IPS-20b (cell line): ENCODE data around the gene GREM1.

ENCODE experiments used
- H3K27ac ChIP-seq: one replicate; pipeline ENCODE4 v1.5.1; 2013; ENCODE audit warnings: low read length
- H3K27me3 ChIP-seq: 2 replicates; pipeline ENCODE4 v1.6.1; 2013; ENCODE audit warnings: mild to moderate bottlenecking, low read length, inconsistent platforms; ENCODE audit not compliant: insufficient read depth
- H3K36me3 ChIP-seq: 2 replicates; pipeline ENCODE4 v1.6.1; 2013; ENCODE audit warnings: low read depth, mild to moderate bottlenecking, inconsistent platforms, low read length, moderate library complexity; ENCODE audit not compliant: insufficient read depth
- H3K4me1 ChIP-seq: 2 replicates; pipeline ENCODE4 v1.6.1; 2013; ENCODE audit warnings: mild to moderate bottlenecking, control low read depth, inconsistent platforms, low read length, moderate library complexity; ENCODE audit not compliant: insufficient read depth
- H3K4me3 ChIP-seq: 2 replicates; pipeline ENCODE4 v1.5.1; 2013; ENCODE audit warnings: mild to moderate bottlenecking, low read length, inconsistent platforms
- H3K9ac ChIP-seq: 2 replicates; pipeline ENCODE4 v1.6.1; 2013; ENCODE audit warnings: low read depth, mild to moderate bottlenecking, inconsistent platforms, low read length, moderate library complexity
- H3K9me3 ChIP-seq: 2 replicates; pipeline ENCODE4 v1.6.1; 2013; ENCODE audit warnings: mild to moderate bottlenecking, low read depth, low read length, inconsistent platforms; ENCODE audit not compliant: insufficient read depth

GREM1 gene

DNA sequence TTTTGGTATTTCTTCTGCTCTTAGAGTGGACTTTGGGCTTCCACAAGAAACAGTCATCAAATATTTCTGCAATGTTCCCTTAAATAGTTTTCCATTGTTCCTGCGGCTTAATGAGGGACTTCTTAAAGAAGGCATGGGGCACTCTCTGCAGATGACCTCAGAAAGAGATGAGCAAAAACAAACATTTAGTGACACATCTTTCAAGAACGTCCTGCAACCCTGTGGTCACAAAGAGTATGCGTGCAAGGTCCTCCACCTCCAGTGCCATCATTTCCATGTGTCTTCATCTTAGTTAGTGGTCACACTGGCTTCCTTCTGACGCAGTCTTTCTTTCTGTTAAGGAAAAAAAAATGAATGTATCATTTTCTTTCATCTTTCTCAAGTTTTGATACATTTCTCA lies 56.2 kb downstream of the GREM1 start:
- no peak overlapping the region for H3K4me3 ChIP-seq
- no peaks in the 10 kb centered on the region for H3K27me3 ChIP-seq
- no peak overlapping the region for H3K27ac ChIP-seq
- H3K4me1 ChIP-seq = no peaks in the 10 kb centered on the region; the same call in 1 of the 2 replicates
- peaks cover 8% of the 10 kb centered on the region; the same call in 1 of the 2 replicates for H3K9me3 ChIP-seq
- no peaks in the 10 kb centered on the region for H3K36me3 ChIP-seq
- no peak overlapping the region for H3K9ac ChIP-seq

- peaks cover 11% of the 10 kb centered on the region; the same call in 1 of the 2 replicates for H3K9me3 ChIP-seq
- no peaks in the 10 kb centered on the region for H3K36me3 ChIP-seq
- H3K27ac ChIP-seq = no peak overlapping the region
- no peaks in the 10 kb centered on the region; the same call in 1 of the 2 replicates for H3K4me1 ChIP-seq
- H3K4me3 ChIP-seq = no peak overlapping the region
- H3K9ac ChIP-seq = no peak overlapping the region
- no peaks in the 10 kb centered on the region for H3K27me3 ChIP-seq
Observed at GRCh38 chr15:32775103-32775502, 57.3 kb downstream of the GREM1 start.

DNA sequence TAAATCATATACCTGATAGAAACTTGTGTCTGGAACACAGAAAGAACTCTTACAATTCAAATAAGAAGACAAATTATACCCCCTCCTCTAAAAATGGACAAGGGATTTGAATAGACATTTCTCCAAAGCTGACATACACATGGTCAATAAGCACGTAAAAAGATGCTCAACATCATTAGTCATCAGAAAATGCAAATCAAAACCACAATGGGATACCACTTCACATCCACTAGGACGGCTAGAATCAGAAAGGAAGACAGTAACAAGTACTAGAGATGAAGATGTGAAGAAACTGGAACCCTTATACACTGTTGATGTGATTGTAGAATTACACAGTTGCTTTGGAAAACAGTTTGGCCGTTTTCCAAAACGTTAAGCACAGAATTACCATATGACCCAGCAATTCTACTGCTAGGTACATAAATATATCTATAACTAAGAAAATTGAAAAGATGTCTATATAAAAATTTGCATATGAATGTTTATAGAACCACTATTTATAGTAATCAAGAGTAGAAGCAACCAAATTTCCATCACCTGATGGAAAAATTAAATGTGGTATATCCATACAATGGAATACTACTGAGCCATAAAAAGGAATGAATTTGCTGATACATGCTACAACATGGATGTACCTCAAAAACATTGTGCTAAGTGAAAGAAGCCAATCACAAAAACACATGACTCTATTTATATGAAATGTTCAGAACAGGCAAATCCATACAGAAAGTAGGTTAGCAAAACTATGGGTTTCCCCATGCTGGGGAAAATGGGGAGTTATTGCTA lies 60.8 kb downstream of the GREM1 start:
- Histone ChIP-seq H3K9me3 (peaks cover 11% of the 10 kb centered on the region; the same call in 1 of the 2 replicates), H3K9ac (no peak overlapping the region), H3K36me3 (no peaks in the 10 kb centered on the region), H3K27me3 (no peaks in the 10 kb centered on the region), H3K4me1 (peaks cover 5% of the 10 kb centered on the region), H3K4me3 (no peak overlapping the region), H3K27ac (no peak overlapping the region)

GRCh38 chr15:32781781-32782180 lies 64.0 kb downstream of the GREM1 start:
- H3K4me1 ChIP-seq = peaks cover 5% of the 10 kb centered on the region
- peaks cover 11% of the 10 kb centered on the region; the same call in 1 of the 2 replicates for H3K9me3 ChIP-seq
- H3K9ac ChIP-seq = no peak overlapping the region
- H3K27me3 ChIP-seq = no peaks in the 10 kb centered on the region
- H3K36me3 ChIP-seq = no peaks in the 10 kb centered on the region
- H3K4me3 ChIP-seq = no peak overlapping the region
- H3K27ac ChIP-seq = no peak overlapping the region

DNA sequence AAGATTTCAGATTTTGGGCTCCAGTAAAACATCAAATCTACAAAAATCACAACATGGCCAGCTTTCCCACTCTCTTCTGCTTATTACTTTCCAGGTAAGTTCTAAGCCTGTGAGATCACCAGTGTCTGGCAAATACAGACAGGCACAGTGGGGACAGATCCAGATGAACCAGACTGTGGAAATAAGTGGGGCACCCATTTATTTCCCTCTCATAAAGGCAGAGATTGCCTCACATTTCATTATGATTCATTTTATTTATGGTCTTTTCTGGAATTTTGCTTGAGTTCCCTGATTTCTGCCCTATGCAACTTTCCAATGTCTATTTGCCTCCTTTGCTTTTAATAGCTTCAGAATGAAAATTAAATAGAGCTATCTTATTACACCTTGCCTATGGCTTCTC lies 66.8 kb downstream of the GREM1 start:
- no peak overlapping the region for H3K27ac ChIP-seq
- H3K4me1 ChIP-seq = peaks cover 5% of the 10 kb centered on the region; the same call in 1 of the 2 replicates
- H3K9ac ChIP-seq = no peak overlapping the region
- H3K4me3 ChIP-seq = no peak overlapping the region
- H3K27me3 ChIP-seq = no peaks in the 10 kb centered on the region
- H3K9me3 ChIP-seq = no peaks in the 10 kb centered on the region
- no peaks in the 10 kb centered on the region for H3K36me3 ChIP-seq

GRCh38 chr15:32786906-32787305 lies 69.1 kb downstream of the GREM1 start:
- peaks cover 5% of the 10 kb centered on the region for H3K4me1 ChIP-seq
- no peaks in the 10 kb centered on the region for H3K36me3 ChIP-seq
- H3K27me3 ChIP-seq = no peaks in the 10 kb centered on the region
- H3K27ac ChIP-seq = no peak overlapping the region
- H3K9me3 ChIP-seq = no peaks in the 10 kb centered on the region
- no peak overlapping the region for H3K9ac ChIP-seq
- no peak overlapping the region for H3K4me3 ChIP-seq

DNA sequence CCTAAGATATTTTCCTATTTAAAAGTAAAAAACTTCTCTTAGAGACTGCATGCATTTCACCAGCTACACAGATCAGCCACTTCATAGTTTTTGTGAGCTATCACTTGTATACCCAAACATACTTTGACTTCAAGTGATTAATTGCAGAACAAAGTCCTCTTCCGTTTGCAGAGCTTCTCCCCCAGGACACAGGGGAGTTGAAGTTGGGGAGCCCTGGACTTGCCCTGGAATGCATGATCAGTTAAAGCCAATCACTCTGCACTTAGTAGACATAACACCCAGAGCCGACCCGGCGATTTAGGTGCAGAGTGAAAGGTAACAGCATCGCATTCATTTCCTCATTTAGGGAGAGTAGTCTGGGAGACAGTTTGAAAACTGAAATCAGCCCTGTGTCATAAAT lies 70.1 kb downstream of the GREM1 start:
- Histone ChIP-seq H3K4me1 (peaks cover 2% of the 10 kb centered on the region; the same call in 1 of the 2 replicates), H3K9me3 (no peaks in the 10 kb centered on the region), H3K27ac (no peak overlapping the region), H3K9ac (no peak overlapping the region), H3K27me3 (no peaks in the 10 kb centered on the region), H3K36me3 (no peaks in the 10 kb centered on the region), H3K4me3 (no peak overlapping the region)

GRCh38 chr15:32790352-32790999 lies 72.7 kb downstream of the GREM1 start:
- Histone ChIP-seq H3K27ac (no peak overlapping the region), H3K27me3 (no peaks in the 10 kb centered on the region), H3K9me3 (no peaks in the 10 kb centered on the region), H3K4me3 (no peak overlapping the region), H3K4me1 (peaks cover 2% of the 10 kb centered on the region; the same call in 1 of the 2 replicates), H3K36me3 (no peaks in the 10 kb centered on the region), H3K9ac (no peak overlapping the region)

DNA sequence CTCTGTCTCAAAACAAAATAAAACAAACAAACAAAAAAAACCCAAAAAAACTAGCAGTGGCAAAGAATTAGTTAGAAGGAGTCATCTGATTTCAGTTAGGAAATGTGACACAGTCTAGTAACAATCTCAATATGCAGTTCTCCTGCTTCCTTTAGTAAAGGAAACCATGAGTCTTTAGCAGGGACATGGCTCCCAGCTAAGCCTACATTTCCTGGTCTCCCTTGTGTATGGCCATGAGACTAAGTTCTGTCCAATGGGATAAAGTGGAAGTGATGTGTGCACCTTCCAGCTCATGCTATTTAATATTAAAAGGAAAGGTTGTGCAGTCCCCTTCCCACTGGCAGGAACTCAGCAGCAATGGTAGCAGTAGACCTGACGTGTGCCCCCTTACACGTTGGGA lies 74.6 kb downstream of the GREM1 start:
- H3K9ac ChIP-seq = no peak overlapping the region
- H3K27ac ChIP-seq = no peak overlapping the region
- no peaks in the 10 kb centered on the region for H3K9me3 ChIP-seq
- no peaks in the 10 kb centered on the region for H3K36me3 ChIP-seq
- no peaks in the 10 kb centered on the region for H3K27me3 ChIP-seq
- H3K4me1 ChIP-seq = peaks cover 2% of the 10 kb centered on the region; the same call in 1 of the 2 replicates
- no peak overlapping the region for H3K4me3 ChIP-seq
